ENCODE data around the gene BICRA.
A peak's percentile ranks its signal among the peaks of the same experiment; 100 is the strongest.
"Not testable (repeated sequence)": the region's sequence is repeated elsewhere in the genome, so short reads cannot be mapped to it uniquely, and the experiment has no call there.

The BICRA gene

GRCh38 chr19:47608969-47609905, at the start of gene BICRA:
Gene BICRA (plus strand): TSS chr19:47609134. CDS start chr19:47673575, 64,441 bp downstream.
- DNase-seq = peak; percentile 67 to 81

GRCh38 chr19:47560999-47561398, 47.9 kb upstream of the BICRA start:
- DNase-seq = no peak

- DNase-seq = no peak
Observed at GRCh38 chr19:47561440-47562057, 47.4 kb upstream of the BICRA start.

- no peak for DNase-seq
Observed at GRCh38 chr19:47564081-47564480, 44.9 kb upstream of the BICRA start.

- DNase-seq = no peak
Observed at GRCh38 chr19:47569331-47569730, 39.6 kb upstream of the BICRA start.

GRCh38 chr19:47572635-47573034, 36.3 kb upstream of the BICRA start:
- DNase-seq = no peak

GRCh38 chr19:47573071-47574026, 35.6 kb upstream of the BICRA start, which contains the start of gene ZNF541:
Gene ZNF541 (minus strand): TSS chr19:47573148. CDS start chr19:47555856, 17,292 bp downstream.
- peak; percentile 60 to 67 for DNase-seq

GRCh38 chr19:47580397-47580796, 28.5 kb upstream of the BICRA start:
- DNase-seq = no peak

- DNase-seq = no peak
Observed at GRCh38 chr19:47581605-47582319, 27.2 kb upstream of the BICRA start.

GRCh38 chr19:47582320-47582909, 26.5 kb upstream of the BICRA start:
- DNase-seq = no peak

- not testable (repeated sequence) for DNase-seq
Observed at GRCh38 chr19:47583161-47583560, 25.8 kb upstream of the BICRA start.

- DNase-seq = no peak
Observed at GRCh38 chr19:47587295-47587694, 21.6 kb upstream of the BICRA start.

GRCh38 chr19:47589824-47590223, 19.1 kb upstream of the BICRA start:
- no peak for DNase-seq

- no peak for DNase-seq
Observed at GRCh38 chr19:47593860-47594259, 15.1 kb upstream of the BICRA start.

GRCh38 chr19:47595944-47596343, 13.0 kb upstream of the BICRA start:
- DNase-seq = no peak

- no peak for DNase-seq
Observed at GRCh38 chr19:47598407-47599349, 10.3 kb upstream of the BICRA start.

- not testable (repeated sequence) for DNase-seq
Observed at GRCh38 chr19:47599671-47600245, 9.2 kb upstream of the BICRA start.

- peak; percentile 99 to 100 for DNase-seq
Observed at GRCh38 chr19:47600246-47601179, 8.4 kb upstream of the BICRA start.

Data from NCI-H1930 (cell line).